ENCODE measurements around the gene AKAP13.
A peak's percentile ranks its signal among the peaks of the same experiment; 100 is the strongest.

The AKAP13 gene

DNA sequence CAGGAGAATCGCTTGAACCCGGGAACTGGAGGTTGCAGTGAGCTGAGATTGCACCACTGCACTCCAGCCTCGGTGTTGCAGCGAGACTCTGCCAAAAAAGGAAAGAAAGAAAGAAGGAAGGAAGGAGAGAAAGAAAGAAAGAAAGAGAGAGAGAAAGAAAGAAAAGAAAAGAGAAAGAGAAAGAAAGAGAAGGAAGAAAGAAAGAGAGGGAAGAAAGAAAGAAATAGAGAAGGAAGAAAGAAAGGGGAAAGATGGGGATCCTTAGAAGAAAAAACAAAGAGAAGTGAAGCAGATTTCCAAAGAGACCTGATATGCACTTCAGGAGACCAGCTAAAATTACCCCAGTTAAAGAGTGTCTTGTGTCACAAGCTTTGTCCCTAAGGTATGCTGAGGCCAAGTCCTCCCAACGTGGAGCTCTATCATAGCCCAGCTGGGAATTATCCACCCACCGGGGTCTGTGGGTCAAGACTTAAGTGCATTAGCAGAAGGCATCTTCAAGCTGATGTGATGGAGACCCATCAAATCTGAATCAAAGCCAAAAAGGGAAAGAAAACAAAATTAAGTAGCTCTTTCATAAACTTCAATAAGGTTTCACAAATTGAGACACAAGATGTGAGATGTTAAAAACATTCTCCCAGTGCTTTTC, 17.8 kb upstream of the AKAP13 start:
- H3K4me3 ChIP-seq (ENCODE audit: low read depth, low read length), result no peak overlapping the region
- H3K4me1 ChIP-seq (ENCODE audit: control insufficient read depth, insufficient read depth, low read length), result no peaks in the 10 kb centered on the region; the same call in 1 of the 2 replicates
- H3K27ac ChIP-seq (ENCODE audit: extremely low read depth, low read depth, low read length), result no peak overlapping the region
- H3K36me3 ChIP-seq (ENCODE audit: control insufficient read depth in 2 of 2, insufficient read depth in 1 of 2, low read length in 2 of 2), result no peaks in the 10 kb centered on the region
- no peak for TF ChIP-seq ZNF596 (tag by site-specific recombination; IDR thresholded peaks at IDR 0.05)
- peak; percentile 85 for TF ChIP-seq ZNF366 (tag by site-specific recombination; conservative IDR thresholded peaks at IDR 0.05)
- POLR2A ChIA-PET, result interaction anchor here (2.7 kb wide), 1 partner anchor 18 kb away, joined by 9 read pairs; the partner anchor contains the start of gene AKAP13
- no peaks in the 10 kb centered on the region for H3K9me3 ChIP-seq (ENCODE audit: control insufficient read depth, insufficient read depth, low read depth, low read length)
- CTCF ChIA-PET, result interaction anchor here (0.6 to 3.3 kb wide), 4 partner anchors 8 to 144 kb away, joined by 3 to 11 read pairs (median 4); no protein-coding TSS in a partner anchor

DNA sequence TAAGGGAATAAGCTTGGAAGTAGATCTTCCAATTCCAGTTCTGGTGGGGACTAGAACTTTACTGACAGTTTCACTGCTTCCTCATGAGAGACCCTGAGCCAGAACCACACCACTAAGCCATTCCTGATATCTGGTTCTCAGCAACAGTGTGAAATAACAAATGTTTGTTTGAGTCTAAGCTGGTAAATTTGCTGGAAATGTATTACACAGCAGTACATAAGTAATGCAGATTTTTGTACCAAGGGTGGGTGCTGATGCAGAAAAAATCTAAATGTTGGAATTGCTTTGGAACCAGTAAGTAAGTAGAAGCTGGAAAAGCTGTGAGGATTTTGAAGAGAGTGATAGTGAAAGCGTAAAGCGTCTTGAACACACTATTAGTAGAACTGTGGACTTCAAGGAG, 14.4 kb upstream of the AKAP13 start:
- no peak for TF ChIP-seq ZNF596 (tag by site-specific recombination; IDR thresholded peaks at IDR 0.05)
- TF ChIP-seq ZBTB1 (tag by site-specific recombination; IDR thresholded peaks at IDR 0.05), result no peak
- no peak for TF ChIP-seq TCF7L2 (IDR thresholded peaks at IDR 0.05; ENCODE audit: borderline replicate concordance, low read depth, low read length)
- no peak for TF ChIP-seq KLF10 (tag by site-specific recombination; IDR thresholded peaks at IDR 0.05)
- no peak for TF ChIP-seq ZNF302 (tag by site-specific recombination; IDR thresholded peaks at IDR 0.05; ENCODE audit: low read depth)
- no peak for TF ChIP-seq ZNF776 (tag by site-specific recombination; IDR thresholded peaks at IDR 0.05; ENCODE audit: borderline replicate concordance)
- TF ChIP-seq GFI1B (tag by site-specific recombination; IDR thresholded peaks at IDR 0.05), result no peak
- TF ChIP-seq, protein P1, sequence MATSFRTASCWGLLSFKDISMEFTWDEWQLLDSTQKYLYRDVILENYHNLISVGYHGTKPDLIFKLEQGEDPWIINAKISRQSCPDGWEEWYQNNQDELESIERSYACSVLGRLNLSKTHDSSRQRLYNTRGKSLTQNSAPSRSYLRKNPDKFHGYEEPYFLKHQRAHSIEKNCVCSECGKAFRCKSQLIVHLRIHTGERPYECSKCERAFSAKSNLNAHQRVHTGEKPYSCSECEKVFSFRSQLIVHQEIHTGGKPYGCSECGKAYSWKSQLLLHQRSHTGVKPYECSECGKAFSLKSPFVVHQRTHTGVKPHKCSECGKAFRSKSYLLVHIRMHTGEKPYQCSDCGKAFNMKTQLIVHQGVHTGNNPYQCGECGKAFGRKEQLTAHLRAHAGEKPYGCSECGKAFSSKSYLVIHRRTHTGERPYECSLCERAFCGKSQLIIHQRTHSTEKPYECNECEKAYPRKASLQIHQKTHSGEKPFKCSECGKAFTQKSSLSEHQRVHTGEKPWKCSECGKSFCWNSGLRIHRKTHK (tag by site-specific recombination; IDR thresholded peaks at IDR 0.05), result no peak
- TF ChIP-seq, protein P2, sequence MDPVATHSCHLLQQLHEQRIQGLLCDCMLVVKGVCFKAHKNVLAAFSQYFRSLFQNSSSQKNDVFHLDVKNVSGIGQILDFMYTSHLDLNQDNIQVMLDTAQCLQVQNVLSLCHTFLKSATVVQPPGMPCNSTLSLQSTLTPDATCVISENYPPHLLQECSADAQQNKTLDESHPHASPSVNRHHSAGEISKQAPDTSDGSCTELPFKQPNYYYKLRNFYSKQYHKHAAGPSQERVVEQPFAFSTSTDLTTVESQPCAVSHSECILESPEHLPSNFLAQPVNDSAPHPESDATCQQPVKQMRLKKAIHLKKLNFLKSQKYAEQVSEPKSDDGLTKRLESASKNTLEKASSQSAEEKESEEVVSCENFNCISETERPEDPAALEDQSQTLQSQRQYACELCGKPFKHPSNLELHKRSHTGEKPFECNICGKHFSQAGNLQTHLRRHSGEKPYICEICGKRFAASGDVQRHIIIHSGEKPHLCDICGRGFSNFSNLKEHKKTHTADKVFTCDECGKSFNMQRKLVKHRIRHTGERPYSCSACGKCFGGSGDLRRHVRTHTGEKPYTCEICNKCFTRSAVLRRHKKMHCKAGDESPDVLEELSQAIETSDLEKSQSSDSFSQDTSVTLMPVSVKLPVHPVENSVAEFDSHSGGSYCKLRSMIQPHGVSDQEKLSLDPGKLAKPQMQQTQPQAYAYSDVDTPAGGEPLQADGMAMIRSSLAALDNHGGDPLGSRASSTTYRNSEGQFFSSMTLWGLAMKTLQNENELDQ (tag by site-specific recombination; IDR thresholded peaks at IDR 0.05; ENCODE audit: low read depth), result no peak
- TF ChIP-seq KLF9 (tag by site-specific recombination; IDR thresholded peaks at IDR 0.05; ENCODE audit: low read depth), result no peak
- TF ChIP-seq, protein P3, sequence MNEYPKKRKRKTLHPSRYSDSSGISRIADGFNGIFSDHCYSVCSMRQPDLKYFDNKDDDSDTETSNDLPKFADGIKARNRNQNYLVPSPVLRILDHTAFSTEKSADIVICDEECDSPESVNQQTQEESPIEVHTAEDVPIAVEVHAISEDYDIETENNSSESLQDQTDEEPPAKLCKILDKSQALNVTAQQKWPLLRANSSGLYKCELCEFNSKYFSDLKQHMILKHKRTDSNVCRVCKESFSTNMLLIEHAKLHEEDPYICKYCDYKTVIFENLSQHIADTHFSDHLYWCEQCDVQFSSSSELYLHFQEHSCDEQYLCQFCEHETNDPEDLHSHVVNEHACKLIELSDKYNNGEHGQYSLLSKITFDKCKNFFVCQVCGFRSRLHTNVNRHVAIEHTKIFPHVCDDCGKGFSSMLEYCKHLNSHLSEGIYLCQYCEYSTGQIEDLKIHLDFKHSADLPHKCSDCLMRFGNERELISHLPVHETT (tag by site-specific recombination; IDR thresholded peaks at IDR 0.05), result no peak
- no peak for TF ChIP-seq ZNF132 (tag by site-specific recombination; IDR thresholded peaks at IDR 0.05; ENCODE audit: borderline replicate concordance)
- TF ChIP-seq, protein P4, sequence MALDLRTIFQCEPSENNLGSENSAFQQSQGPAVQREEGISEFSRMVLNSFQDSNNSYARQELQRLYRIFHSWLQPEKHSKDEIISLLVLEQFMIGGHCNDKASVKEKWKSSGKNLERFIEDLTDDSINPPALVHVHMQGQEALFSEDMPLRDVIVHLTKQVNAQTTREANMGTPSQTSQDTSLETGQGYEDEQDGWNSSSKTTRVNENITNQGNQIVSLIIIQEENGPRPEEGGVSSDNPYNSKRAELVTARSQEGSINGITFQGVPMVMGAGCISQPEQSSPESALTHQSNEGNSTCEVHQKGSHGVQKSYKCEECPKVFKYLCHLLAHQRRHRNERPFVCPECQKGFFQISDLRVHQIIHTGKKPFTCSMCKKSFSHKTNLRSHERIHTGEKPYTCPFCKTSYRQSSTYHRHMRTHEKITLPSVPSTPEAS (tag by site-specific recombination; IDR thresholded peaks at IDR 0.05), result no peak
- no peak for TF ChIP-seq SALL2 (tag by site-specific recombination; IDR thresholded peaks at IDR 0.05; ENCODE audit: borderline replicate concordance)
- TF ChIP-seq, protein P5, sequence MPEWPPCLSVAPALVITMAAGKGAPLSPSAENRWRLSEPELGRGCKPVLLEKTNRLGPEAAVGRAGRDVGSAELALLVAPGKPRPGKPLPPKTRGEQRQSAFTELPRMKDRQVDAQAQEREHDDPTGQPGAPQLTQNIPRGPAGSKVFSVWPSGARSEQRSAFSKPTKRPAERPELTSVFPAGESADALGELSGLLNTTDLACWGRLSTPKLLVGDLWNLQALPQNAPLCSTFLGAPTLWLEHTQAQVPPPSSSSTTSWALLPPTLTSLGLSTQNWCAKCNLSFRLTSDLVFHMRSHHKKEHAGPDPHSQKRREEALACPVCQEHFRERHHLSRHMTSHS (tag by site-specific recombination; IDR thresholded peaks at IDR 0.05), result no peak
- no peak for TF ChIP-seq ZNF473 (tag by site-specific recombination; IDR thresholded peaks at IDR 0.05)
- no peak for TF ChIP-seq ZNF423 (tag by site-specific recombination; IDR thresholded peaks at IDR 0.05)
- TF ChIP-seq PRDM1 (tag by site-specific recombination; IDR thresholded peaks at IDR 0.05), result no peak
- CTCF ChIA-PET, result interaction anchor here (1.1 kb wide), 1 partner anchor 34 kb away, joined by 3 read pairs; no protein-coding TSS in a partner anchor
- Histone ChIP-seq H3K36me3 (ENCODE audit: control insufficient read depth in 2 of 2, insufficient read depth in 1 of 2, low read length in 2 of 2) (no peaks in the 10 kb centered on the region), H3K4me3 (ENCODE audit: low read depth, low read length) (no peak overlapping the region), H3K4me1 (ENCODE audit: control insufficient read depth, insufficient read depth, low read length) (no peaks in the 10 kb centered on the region; the same call in 1 of the 2 replicates), H3K27ac (ENCODE audit: extremely low read depth, low read depth, low read length) (no peak overlapping the region), H3K9me3 (ENCODE audit: control insufficient read depth, insufficient read depth, low read depth, low read length) (no peaks in the 10 kb centered on the region)
- POLR2A ChIA-PET, result no interaction called here

Measured in HEK293 (cell line).